WTC11 (cell line): ENCODE measurements around the gene CIDEB. TPM values are rescaled to one million over a fixed set of nuclear protein-coding genes. Genes with fewer than 3 reads are reported as not detected.

Source experiments
- ETV6 ChIP-seq: sonication (generic); formaldehyde crosslinking; IDR thresholded peaks from 2 replicates; pipeline ENCODE4 v1.8.1; 2022; ENCODE audit warnings: mild to moderate bottlenecking, missing genetic modification reagents
- FOXK1 ChIP-seq: sonication (generic); formaldehyde crosslinking; IDR thresholded peaks from 2 replicates; pipeline ENCODE4 v1.8.0; 2022; ENCODE audit warnings: mild to moderate bottlenecking, moderate library complexity, missing genetic modification reagents
- JUN ChIP-seq: sonication (generic); formaldehyde crosslinking; IDR thresholded peaks from 2 replicates; pipeline ENCODE4 v1.8.0; 2023; ENCODE audit warnings: mild to moderate bottlenecking, missing genetic modification reagents
- NFE2L1 ChIP-seq: sonication (generic); formaldehyde crosslinking; IDR thresholded peaks from 2 replicates; pipeline ENCODE4 v1.8.1; 2023; ENCODE audit warnings: missing genetic modification reagents
- PRRX2 ChIP-seq: fragments of 250-450 bp; sonication (Bioruptor Pico); IDR thresholded peaks from 2 replicates; pipeline ENCODE4 v1.8.0; 2021; ENCODE audit warnings: mild to moderate bottlenecking
- RELA ChIP-seq: sonication (generic); formaldehyde crosslinking; IDR thresholded peaks from 2 replicates; pipeline ENCODE4 v1.8.1; 2022; ENCODE audit warnings: missing genetic modification reagents, mild to moderate bottlenecking, borderline replicate concordance
- RORB ChIP-seq: fragments of 250-450 bp; sonication (Bioruptor Pico); IDR thresholded peaks from 2 replicates; pipeline ENCODE4 v1.9.0; 2021; ENCODE audit warnings: mild to moderate bottlenecking
- SMAD4 ChIP-seq: sonication (generic); formaldehyde crosslinking; IDR thresholded peaks from 2 replicates; pipeline ENCODE4 v1.8.0; 2022; ENCODE audit warnings: mild to moderate bottlenecking, missing genetic modification reagents
- SOX15 ChIP-seq: fragments of 250-450 bp; sonication (Bioruptor Pico); IDR thresholded peaks from 2 replicates; pipeline ENCODE4 v1.9.0; 2021; ENCODE audit warnings: mild to moderate bottlenecking
- TP53 ChIP-seq: sonication (generic); formaldehyde crosslinking; IDR thresholded peaks from 2 replicates; pipeline ENCODE4 v1.8.1; 2023; ENCODE audit warnings: mild to moderate bottlenecking, missing genetic modification reagents
- ZNF219 ChIP-seq: sonication (generic); formaldehyde crosslinking; IDR thresholded peaks from 2 replicates; pipeline ENCODE4 v1.8.0; 2023; ENCODE audit warnings: missing genetic modification reagents, mild to moderate bottlenecking, borderline replicate concordance
- ZNF396 ChIP-seq: fragments of 250-450 bp; sonication (Bioruptor Pico); IDR thresholded peaks from 2 replicates; pipeline ENCODE4 v1.8.0; 2021; ENCODE audit warnings: mild to moderate bottlenecking, moderate library complexity, borderline replicate concordance
- ZNF671 ChIP-seq: fragments of 250-450 bp; sonication (Bioruptor Pico); IDR thresholded peaks from 2 replicates; pipeline ENCODE4 v1.8.0; 2021; ENCODE audit warnings: mild to moderate bottlenecking
- total RNA-seq: library from RNA; stranded (reverse); gene quantifications from 3 replicates; pipeline ENCODE4 v1.2.3, GENCODE V29; 2021
- TF ChIP-seq, protein P1 (sequence below): sonication (generic); formaldehyde crosslinking; IDR thresholded peaks from 2 replicates; pipeline ENCODE4 v1.8.0; 2022; ENCODE audit warnings: missing genetic modification reagents
- TF ChIP-seq, protein P2 (sequence below): sonication (generic); formaldehyde crosslinking; IDR thresholded peaks from 2 replicates; pipeline ENCODE4 v1.8.0; 2022; ENCODE audit warnings: mild to moderate bottlenecking, missing genetic modification reagents
- TF ChIP-seq, protein P3 (sequence below): sonication (generic); formaldehyde crosslinking; IDR thresholded peaks from 2 replicates; pipeline ENCODE4 v1.8.1; 2023; ENCODE audit warnings: mild to moderate bottlenecking, moderate library complexity, missing genetic modification reagents
- TF ChIP-seq, protein P4 (sequence below): fragments of 250-450 bp; sonication (Bioruptor Pico); IDR thresholded peaks from 2 replicates; pipeline ENCODE4 v2.1.2; 2022; ENCODE audit warnings: mild to moderate bottlenecking, moderate library complexity
- TF ChIP-seq, protein P5 (sequence below): sonication (generic); formaldehyde crosslinking; IDR thresholded peaks from 2 replicates; pipeline ENCODE4 v1.8.0; 2022; ENCODE audit warnings: mild to moderate bottlenecking, missing genetic modification reagents
- TF ChIP-seq, protein P6 (sequence below): sonication (generic); formaldehyde crosslinking; IDR thresholded peaks from 2 replicates; pipeline ENCODE4 v1.8.1; 2023; ENCODE audit warnings: mild to moderate bottlenecking, missing genetic modification reagents, moderate library complexity
- TF ChIP-seq, protein P7 (sequence below): sonication (generic); formaldehyde crosslinking; IDR thresholded peaks from 2 replicates; pipeline ENCODE4 v1.8.1; 2023; ENCODE audit warnings: mild to moderate bottlenecking, missing genetic modification reagents
- TF ChIP-seq, protein P8 (sequence below): sonication (generic); formaldehyde crosslinking; IDR thresholded peaks from 2 replicates; pipeline ENCODE4 v1.8.1; 2022; ENCODE audit warnings: mild to moderate bottlenecking, missing genetic modification reagents, moderate library complexity, borderline replicate concordance

Gene CIDEB
- total RNA-seq, 1 experiment from 2014 or later = 4.7 TPM

DNA sequence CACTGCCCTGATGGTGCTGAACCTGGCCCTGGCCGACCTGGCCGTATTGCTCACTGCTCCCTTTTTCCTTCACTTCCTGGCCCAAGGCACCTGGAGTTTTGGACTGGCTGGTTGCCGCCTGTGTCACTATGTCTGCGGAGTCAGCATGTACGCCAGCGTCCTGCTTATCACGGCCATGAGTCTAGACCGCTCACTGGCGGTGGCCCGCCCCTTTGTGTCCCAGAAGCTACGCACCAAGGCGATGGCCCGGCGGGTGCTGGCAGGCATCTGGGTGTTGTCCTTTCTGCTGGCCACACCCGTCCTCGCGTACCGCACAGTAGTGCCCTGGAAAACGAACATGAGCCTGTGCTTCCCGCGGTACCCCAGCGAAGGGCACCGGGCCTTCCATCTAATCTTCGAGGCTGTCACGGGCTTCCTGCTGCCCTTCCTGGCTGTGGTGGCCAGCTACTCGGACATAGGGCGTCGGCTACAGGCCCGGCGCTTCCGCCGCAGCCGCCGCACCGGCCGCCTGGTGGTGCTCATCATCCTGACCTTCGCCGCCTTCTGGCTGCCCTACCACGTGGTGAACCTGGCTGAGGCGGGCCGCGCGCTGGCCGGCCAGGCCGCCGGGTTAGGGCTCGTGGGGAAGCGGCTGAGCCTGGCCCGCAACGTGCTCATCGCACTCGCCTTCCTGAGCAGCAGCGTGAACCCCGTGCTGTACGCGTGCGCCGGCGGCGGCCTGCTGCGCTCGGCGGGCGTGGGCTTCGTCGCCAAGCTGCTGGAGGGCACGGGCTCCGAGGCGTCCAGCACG, 8.2 kb upstream of the CIDEB start (continued):
- TF ChIP-seq, protein P1, sequence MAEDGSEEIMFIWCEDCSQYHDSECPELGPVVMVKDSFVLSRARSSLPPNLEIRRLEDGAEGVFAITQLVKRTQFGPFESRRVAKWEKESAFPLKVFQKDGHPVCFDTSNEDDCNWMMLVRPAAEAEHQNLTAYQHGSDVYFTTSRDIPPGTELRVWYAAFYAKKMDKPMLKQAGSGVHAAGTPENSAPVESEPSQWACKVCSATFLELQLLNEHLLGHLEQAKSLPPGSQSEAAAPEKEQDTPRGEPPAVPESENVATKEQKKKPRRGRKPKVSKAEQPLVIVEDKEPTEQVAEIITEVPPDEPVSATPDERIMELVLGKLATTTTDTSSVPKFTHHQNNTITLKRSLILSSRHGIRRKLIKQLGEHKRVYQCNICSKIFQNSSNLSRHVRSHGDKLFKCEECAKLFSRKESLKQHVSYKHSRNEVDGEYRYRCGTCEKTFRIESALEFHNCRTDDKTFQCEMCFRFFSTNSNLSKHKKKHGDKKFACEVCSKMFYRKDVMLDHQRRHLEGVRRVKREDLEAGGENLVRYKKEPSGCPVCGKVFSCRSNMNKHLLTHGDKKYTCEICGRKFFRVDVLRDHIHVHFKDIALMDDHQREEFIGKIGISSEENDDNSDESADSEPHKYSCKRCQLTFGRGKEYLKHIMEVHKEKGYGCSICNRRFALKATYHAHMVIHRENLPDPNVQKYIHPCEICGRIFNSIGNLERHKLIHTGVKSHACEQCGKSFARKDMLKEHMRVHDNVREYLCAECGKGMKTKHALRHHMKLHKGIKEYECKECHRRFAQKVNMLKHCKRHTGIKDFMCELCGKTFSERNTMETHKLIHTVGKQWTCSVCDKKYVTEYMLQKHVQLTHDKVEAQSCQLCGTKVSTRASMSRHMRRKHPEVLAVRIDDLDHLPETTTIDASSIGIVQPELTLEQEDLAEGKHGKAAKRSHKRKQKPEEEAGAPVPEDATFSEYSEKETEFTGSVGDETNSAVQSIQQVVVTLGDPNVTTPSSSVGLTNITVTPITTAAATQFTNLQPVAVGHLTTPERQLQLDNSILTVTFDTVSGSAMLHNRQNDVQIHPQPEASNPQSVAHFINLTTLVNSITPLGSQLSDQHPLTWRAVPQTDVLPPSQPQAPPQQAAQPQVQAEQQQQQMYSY (CRISPR knock-in tag) = peak; percentile 63
- peak; percentile 93 for TF ChIP-seq NFE2L1 (CRISPR knock-in tag)
- TF ChIP-seq RELA = peak; percentile 82; the same call in 1 of the 2 replicates
- TF ChIP-seq, protein P2, sequence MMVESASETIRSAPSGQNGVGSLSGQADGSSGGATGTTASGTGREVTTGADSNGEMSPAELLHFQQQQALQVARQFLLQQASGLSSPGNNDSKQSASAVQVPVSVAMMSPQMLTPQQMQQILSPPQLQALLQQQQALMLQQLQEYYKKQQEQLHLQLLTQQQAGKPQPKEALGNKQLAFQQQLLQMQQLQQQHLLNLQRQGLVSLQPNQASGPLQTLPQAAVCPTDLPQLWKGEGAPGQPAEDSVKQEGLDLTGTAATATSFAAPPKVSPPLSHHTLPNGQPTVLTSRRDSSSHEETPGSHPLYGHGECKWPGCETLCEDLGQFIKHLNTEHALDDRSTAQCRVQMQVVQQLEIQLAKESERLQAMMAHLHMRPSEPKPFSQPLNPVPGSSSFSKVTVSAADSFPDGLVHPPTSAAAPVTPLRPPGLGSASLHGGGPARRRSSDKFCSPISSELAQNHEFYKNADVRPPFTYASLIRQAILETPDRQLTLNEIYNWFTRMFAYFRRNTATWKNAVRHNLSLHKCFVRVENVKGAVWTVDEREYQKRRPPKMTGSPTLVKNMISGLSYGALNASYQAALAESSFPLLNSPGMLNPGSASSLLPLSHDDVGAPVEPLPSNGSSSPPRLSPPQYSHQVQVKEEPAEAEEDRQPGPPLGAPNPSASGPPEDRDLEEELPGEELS (CRISPR knock-in tag) = peak; percentile 96
- TF ChIP-seq SMAD4 (CRISPR knock-in tag) = peak; percentile 60; the same call in 1 of the 2 replicates
- TF ChIP-seq, protein P3, sequence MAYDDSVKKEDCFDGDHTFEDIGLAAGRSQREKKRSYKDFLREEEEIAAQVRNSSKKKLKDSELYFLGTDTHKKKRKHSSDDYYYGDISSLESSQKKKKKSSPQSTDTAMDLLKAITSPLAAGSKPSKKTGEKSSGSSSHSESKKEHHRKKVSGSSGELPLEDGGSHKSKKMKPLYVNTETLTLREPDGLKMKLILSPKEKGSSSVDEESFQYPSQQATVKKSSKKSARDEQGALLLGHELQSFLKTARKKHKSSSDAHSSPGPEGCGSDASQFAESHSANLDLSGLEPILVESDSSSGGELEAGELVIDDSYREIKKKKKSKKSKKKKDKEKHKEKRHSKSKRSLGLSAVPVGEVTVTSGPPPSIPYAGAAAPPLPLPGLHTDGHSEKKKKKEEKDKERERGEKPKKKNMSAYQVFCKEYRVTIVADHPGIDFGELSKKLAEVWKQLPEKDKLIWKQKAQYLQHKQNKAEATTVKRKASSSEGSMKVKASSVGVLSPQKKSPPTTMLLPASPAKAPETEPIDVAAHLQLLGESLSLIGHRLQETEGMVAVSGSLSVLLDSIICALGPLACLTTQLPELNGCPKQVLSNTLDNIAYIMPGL (CRISPR knock-in tag) = peak; percentile 65; the same call in 1 of the 2 replicates
- no peak for TF ChIP-seq ZNF671 (CRISPR knock-in tag)
- peak; percentile 97 for TF ChIP-seq ETV6
- TF ChIP-seq ZNF396 (CRISPR knock-in tag) = no peak
- no peak for TF ChIP-seq SOX15 (CRISPR knock-in tag)
- peak; percentile 94; the same call in 1 of the 2 replicates for TF ChIP-seq JUN (CRISPR knock-in tag)
- TF ChIP-seq FOXK1 = peak; percentile 76; the same call in 1 of the 2 replicates
- TF ChIP-seq, protein P4, sequence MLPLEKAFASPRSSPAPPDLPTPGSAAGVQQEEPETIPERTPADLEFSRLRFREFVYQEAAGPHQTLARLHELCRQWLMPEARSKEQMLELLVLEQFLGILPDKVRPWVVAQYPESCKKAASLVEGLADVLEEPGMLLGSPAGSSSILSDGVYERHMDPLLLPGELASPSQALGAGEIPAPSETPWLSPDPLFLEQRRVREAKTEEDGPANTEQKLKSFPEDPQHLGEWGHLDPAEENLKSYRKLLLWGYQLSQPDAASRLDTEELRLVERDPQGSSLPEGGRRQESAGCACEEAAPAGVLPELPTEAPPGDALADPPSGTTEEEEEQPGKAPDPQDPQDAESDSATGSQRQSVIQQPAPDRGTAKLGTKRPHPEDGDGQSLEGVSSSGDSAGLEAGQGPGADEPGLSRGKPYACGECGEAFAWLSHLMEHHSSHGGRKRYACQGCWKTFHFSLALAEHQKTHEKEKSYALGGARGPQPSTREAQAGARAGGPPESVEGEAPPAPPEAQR = no peak
- peak; percentile 68; the same call in 1 of the 2 replicates for TF ChIP-seq ZNF219 (CRISPR knock-in tag)
- TF ChIP-seq, protein P5, sequence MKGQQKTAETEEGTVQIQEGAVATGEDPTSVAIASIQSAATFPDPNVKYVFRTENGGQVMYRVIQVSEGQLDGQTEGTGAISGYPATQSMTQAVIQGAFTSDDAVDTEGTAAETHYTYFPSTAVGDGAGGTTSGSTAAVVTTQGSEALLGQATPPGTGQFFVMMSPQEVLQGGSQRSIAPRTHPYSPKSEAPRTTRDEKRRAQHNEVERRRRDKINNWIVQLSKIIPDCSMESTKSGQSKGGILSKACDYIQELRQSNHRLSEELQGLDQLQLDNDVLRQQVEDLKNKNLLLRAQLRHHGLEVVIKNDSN = peak; percentile 88
- TF ChIP-seq, protein P6, sequence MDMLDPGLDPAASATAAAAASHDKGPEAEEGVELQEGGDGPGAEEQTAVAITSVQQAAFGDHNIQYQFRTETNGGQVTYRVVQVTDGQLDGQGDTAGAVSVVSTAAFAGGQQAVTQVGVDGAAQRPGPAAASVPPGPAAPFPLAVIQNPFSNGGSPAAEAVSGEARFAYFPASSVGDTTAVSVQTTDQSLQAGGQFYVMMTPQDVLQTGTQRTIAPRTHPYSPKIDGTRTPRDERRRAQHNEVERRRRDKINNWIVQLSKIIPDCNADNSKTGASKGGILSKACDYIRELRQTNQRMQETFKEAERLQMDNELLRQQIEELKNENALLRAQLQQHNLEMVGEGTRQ (CRISPR knock-in tag) = peak; percentile 79
- peak; percentile 83; the same call in 1 of the 2 replicates for TF ChIP-seq TP53 (CRISPR knock-in tag)
- TF ChIP-seq RORB (CRISPR knock-in tag) = no peak
- TF ChIP-seq PRRX2 (CRISPR knock-in tag) = no peak
- TF ChIP-seq, protein P7, sequence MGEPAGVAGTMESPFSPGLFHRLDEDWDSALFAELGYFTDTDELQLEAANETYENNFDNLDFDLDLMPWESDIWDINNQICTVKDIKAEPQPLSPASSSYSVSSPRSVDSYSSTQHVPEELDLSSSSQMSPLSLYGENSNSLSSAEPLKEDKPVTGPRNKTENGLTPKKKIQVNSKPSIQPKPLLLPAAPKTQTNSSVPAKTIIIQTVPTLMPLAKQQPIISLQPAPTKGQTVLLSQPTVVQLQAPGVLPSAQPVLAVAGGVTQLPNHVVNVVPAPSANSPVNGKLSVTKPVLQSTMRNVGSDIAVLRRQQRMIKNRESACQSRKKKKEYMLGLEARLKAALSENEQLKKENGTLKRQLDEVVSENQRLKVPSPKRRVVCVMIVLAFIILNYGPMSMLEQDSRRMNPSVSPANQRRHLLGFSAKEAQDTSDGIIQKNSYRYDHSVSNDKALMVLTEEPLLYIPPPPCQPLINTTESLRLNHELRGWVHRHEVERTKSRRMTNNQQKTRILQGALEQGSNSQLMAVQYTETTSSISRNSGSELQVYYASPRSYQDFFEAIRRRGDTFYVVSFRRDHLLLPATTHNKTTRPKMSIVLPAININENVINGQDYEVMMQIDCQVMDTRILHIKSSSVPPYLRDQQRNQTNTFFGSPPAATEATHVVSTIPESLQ = no peak
- TF ChIP-seq, protein P8, sequence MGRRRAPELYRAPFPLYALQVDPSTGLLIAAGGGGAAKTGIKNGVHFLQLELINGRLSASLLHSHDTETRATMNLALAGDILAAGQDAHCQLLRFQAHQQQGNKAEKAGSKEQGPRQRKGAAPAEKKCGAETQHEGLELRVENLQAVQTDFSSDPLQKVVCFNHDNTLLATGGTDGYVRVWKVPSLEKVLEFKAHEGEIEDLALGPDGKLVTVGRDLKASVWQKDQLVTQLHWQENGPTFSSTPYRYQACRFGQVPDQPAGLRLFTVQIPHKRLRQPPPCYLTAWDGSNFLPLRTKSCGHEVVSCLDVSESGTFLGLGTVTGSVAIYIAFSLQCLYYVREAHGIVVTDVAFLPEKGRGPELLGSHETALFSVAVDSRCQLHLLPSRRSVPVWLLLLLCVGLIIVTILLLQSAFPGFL (CRISPR knock-in tag) = peak; percentile 61; the same call in 1 of the 2 replicates
- TF ChIP-seq, all 79 proteins: peak for 26
